ENCODE data around the gene DOCK10. TPM values are rescaled to one million over a fixed set of nuclear protein-coding genes. Genes with fewer than 3 reads are reported as not detected.

Gene DOCK10
- total RNA-seq, 1 experiment from 2014 or later = 28.9 TPM

DNA sequence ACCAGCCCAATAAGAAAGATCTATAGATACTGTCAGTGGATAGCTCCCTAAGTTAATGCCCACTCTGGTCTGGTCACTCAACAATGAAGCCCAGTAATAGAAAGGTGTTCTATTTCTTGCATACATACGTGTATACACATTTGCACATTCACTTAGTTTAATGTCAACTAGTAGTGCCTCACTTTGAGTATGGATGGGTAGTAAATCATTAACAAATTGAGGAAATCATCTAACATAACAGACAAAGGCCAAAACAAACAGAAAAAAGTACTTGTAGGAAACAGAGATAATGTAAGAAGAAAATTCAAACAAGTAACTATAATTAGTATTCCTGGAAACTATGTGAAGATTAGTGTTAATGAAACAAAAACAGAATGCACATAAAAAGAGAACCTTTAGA is 312.8 kb downstream of the DOCK10 start:
- DNase-seq = no peak
- intact Hi-C loops (cut with micrococcal nuclease; ENCODE audit: unreplicated experiment) = no loop called here
- CTCF ChIA-PET = no interaction called here
- Histone ChIP-seq H3K27ac (no peak overlapping the region), H3F3A (ENCODE audit: insufficient read depth, low read depth) (no peaks in the 10 kb centered on the region), H3K36me3 (ENCODE audit: low read depth) (no peaks in the 10 kb centered on the region), H3K27me3 (ENCODE audit: insufficient read depth, low read depth) (no peaks in the 10 kb centered on the region), H3K4me1 (replicated peaks; ENCODE audit: insufficient read depth) (no peaks in the 10 kb centered on the region), H3K79me2 (ENCODE audit: low read depth) (no peaks in the 10 kb centered on the region), H3K9me3 (ENCODE audit: insufficient read depth, low read depth) (0 out of 2 replicates have a peak, but pooled peaks cover 4% of the 10 kb centered on the region), H4K20me1 (ENCODE audit: insufficient read depth) (no peaks in the 10 kb centered on the region), H3K9me2 (ENCODE audit: insufficient read depth) (no peaks in the 10 kb centered on the region), H3K4me3 (no peak overlapping the region), H3K4me2 (no peak overlapping the region), H2AFZ (no peak overlapping the region)
- TF ChIP-seq EZH2 (IDR thresholded peaks at IDR 0.05; ENCODE audit: low read depth) = no peak
- TF ChIP-seq, protein P1, sequence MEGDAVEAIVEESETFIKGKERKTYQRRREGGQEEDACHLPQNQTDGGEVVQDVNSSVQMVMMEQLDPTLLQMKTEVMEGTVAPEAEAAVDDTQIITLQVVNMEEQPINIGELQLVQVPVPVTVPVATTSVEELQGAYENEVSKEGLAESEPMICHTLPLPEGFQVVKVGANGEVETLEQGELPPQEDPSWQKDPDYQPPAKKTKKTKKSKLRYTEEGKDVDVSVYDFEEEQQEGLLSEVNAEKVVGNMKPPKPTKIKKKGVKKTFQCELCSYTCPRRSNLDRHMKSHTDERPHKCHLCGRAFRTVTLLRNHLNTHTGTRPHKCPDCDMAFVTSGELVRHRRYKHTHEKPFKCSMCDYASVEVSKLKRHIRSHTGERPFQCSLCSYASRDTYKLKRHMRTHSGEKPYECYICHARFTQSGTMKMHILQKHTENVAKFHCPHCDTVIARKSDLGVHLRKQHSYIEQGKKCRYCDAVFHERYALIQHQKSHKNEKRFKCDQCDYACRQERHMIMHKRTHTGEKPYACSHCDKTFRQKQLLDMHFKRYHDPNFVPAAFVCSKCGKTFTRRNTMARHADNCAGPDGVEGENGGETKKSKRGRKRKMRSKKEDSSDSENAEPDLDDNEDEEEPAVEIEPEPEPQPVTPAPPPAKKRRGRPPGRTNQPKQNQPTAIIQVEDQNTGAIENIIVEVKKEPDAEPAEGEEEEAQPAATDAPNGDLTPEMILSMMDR (conservative IDR thresholded peaks at IDR 0.05) = no peak
- POLR2A ChIA-PET (ENCODE audit: unreplicated experiment) = no interaction called here
- BruUV-seq (replicated peaks) = no TSS peak

- H3F3A ChIP-seq (ENCODE audit: insufficient read depth, low read depth) = no peaks in the 10 kb centered on the region
- POLR2A ChIA-PET (ENCODE audit: unreplicated experiment) = interaction anchor here (0.6 kb wide), 1 partner anchor 485 kb away, joined by 6 read pairs; no protein-coding TSS in a partner anchor
Measured at GRCh38 chr2:224724331-224724730, 317.9 kb downstream of the DOCK10 start.

DNA sequence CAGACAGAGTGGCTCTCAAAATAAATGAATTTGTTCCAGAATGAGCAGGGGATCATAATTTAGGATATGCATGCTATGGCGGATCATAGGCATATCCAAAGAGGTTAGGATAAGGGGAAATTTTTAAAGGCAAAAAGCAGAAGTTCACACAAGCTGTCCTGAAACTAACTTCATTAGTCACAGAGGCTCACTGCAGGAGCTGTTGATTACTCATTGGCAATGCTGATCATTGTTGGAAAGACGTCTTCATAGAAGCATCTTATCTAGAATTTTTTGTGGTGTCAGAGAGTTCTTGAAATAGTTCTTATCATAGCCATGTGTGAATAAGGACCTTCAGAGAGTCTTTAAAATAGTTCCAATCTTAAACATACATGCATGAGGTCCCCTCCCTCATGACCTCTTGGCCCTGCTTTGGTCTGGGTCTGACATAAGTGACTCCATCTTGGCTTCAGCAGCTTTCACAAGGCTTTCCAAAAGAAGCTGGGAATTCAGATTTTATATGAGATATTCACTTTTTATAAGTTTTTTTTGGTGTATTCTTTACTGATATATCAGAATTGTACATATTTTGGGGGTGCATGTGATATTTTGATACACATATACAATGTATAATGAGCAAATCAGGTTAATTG is 318.6 kb downstream of the DOCK10 start:
- Histone ChIP-seq H3F3A (ENCODE audit: insufficient read depth, low read depth) (no peaks in the 10 kb centered on the region), H3K4me1 (replicated peaks; ENCODE audit: insufficient read depth) (no peaks in the 10 kb centered on the region), H2AFZ (no peak overlapping the region), H3K9me2 (ENCODE audit: insufficient read depth) (no peaks in the 10 kb centered on the region), H4K20me1 (ENCODE audit: insufficient read depth) (no peaks in the 10 kb centered on the region), H3K79me2 (ENCODE audit: low read depth) (no peaks in the 10 kb centered on the region), H3K9me3 (ENCODE audit: insufficient read depth, low read depth) (peaks cover 11% of the 10 kb centered on the region; the same call in 1 of the 2 replicates), H3K4me3 (no peak overlapping the region), H3K36me3 (ENCODE audit: low read depth) (no peaks in the 10 kb centered on the region), H3K27ac (no peak overlapping the region), H3K4me2 (no peak overlapping the region), H3K27me3 (ENCODE audit: insufficient read depth, low read depth) (no peaks in the 10 kb centered on the region)
- BruUV-seq (replicated peaks) = no TSS peak
- ChIA-PET CTCF (no interaction called here), POLR2A (ENCODE audit: unreplicated experiment) (no interaction called here)
- DNase-seq = no peak
- TF ChIP-seq EZH2 (IDR thresholded peaks at IDR 0.05; ENCODE audit: low read depth) = no peak
- TF ChIP-seq, protein P1 (conservative IDR thresholded peaks at IDR 0.05) = no peak
- intact Hi-C loops (cut with micrococcal nuclease; ENCODE audit: unreplicated experiment) = no loop called here

More at GRCh38 chr2:224724331-224724730, 317.9 kb downstream of the DOCK10 start:
- intact Hi-C loops (cut with micrococcal nuclease; ENCODE audit: unreplicated experiment) = no loop called here
- H3K4me2 ChIP-seq = no peak overlapping the region
- H3K9me2 ChIP-seq (ENCODE audit: insufficient read depth) = no peaks in the 10 kb centered on the region
- no peaks in the 10 kb centered on the region for H3K79me2 ChIP-seq (ENCODE audit: low read depth)
- no peak for DNase-seq
- peaks cover 11% of the 10 kb centered on the region; the same call in 1 of the 2 replicates for H3K9me3 ChIP-seq (ENCODE audit: insufficient read depth, low read depth)
- no peaks in the 10 kb centered on the region for H3K4me1 ChIP-seq (replicated peaks; ENCODE audit: insufficient read depth)
- no peaks in the 10 kb centered on the region for H3K27me3 ChIP-seq (ENCODE audit: insufficient read depth, low read depth)
- no peak overlapping the region for H3K4me3 ChIP-seq
- TF ChIP-seq EZH2 (IDR thresholded peaks at IDR 0.05; ENCODE audit: low read depth) = no peak
- no peak overlapping the region for H2AFZ ChIP-seq
- no peaks in the 10 kb centered on the region for H4K20me1 ChIP-seq (ENCODE audit: insufficient read depth)
- no peak overlapping the region for H3K27ac ChIP-seq
- CTCF ChIA-PET = no interaction called here
- BruUV-seq (replicated peaks) = no TSS peak
- no peaks in the 10 kb centered on the region for H3K36me3 ChIP-seq (ENCODE audit: low read depth)

All from PC-9 (cell line).